Ovary (tissue), 3 donors: Measurements from ENCODE around the gene ABCA1.

ENCODE experiments used
- CTCF ChIP-seq, 3 donors: fragments of 450-650 bp in 2 of 3; fragments of 200-600 bp in 1 of 3; IDR thresholded peaks; one replicate each; pipeline versions ENCODE4 v1.5.1 to v1.8.0; 2016 to 2022; ENCODE audit warnings: antibody characterized with exemption in 3 of 3, mild to moderate bottlenecking in 1 of 3
- EP300 ChIP-seq: sonication (generic); formaldehyde crosslinking; IDR thresholded peaks from one replicate; pipeline ENCODE4 v1.6.1; 2017; ENCODE audit warnings: antibody characterized with exemption
- POLR2A ChIP-seq: fragments of 450-650 bp; IDR thresholded peaks from one replicate; pipeline ENCODE4 v1.6.1; 2017; ENCODE audit warnings: antibody characterized with exemption, mild to moderate bottlenecking, moderate library complexity
- donor health status: DM: no; HTN: no; CAD: no.

GRCh38 chr9:104767507-104767906, 160.4 kb downstream of the ABCA1 start:
- TF ChIP-seq EP300: no peak
- no peak for TF ChIP-seq POLR2A
- no peak for TF ChIP-seq CTCF (IDR thresholded peaks at IDR 0.05)
